RWPE1 (cell line): ENCODE data around the gene C3AR1.
"Not testable (repeated sequence)": the region's sequence is repeated elsewhere in the genome, so short reads cannot be mapped to it uniquely, and the experiment has no call there.

Source experiments
- CTCF ChIA-PET: fragments of 350-600 bp; sonication (Branson Sonifier 250); formaldehyde crosslinking; extraction: SDS; loops from one replicate; lab custom pipeline; 2021; lab: Yijun Ruan, JAX
- POLR2A ChIA-PET: fragments of 400-600 bp; formaldehyde crosslinking; extraction: SDS; loops from one replicate; lab custom pipeline; 2020; ENCODE audit warnings: antibody characterized with exemption; ENCODE audit not compliant: low non-redundant PET; lab: Yijun Ruan, JAX
- DNase-seq: peaks from one replicate; pipeline ENCODE4 v3.0.0; 2012; ENCODE audit warnings: low spot score
- H3K27ac ChIP-seq: fragments of 450-650 bp; 2 replicates; pipeline ENCODE4 v1.5.1; 2017
- TF ChIP-seq, protein P1 (sequence below): fragments of 450-650 bp; conservative IDR thresholded peaks from 2 replicates; pipeline ENCODE4 v1.5.1; 2017; ENCODE audit warnings: low read depth, mild to moderate bottlenecking

C3AR1 gene

DNA sequence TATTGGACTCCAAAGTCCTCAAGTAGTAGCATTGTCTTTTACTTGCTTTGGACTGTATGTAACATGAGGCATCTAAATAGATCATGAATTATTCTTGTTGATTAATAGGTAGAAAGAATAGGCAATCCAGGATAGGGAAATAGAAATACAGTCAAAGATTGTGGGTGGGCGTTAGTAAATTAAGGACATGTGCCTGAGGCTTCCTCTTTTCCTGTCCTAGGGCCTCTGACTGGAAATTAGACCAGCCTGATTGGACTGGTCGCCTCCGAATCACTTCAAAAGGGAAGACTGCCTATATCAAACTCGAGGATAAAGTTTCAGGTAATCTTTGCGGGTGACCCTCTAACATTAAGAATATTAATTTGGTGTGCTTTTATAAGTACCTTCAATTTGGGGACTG, 23.6 kb upstream of the C3AR1 start:
- ChIA-PET POLR2A (no interaction called here), CTCF (no interaction called here)
- DNase-seq = no peak
- H3K27ac ChIP-seq = no peak overlapping the region
- TF ChIP-seq, protein P1, sequence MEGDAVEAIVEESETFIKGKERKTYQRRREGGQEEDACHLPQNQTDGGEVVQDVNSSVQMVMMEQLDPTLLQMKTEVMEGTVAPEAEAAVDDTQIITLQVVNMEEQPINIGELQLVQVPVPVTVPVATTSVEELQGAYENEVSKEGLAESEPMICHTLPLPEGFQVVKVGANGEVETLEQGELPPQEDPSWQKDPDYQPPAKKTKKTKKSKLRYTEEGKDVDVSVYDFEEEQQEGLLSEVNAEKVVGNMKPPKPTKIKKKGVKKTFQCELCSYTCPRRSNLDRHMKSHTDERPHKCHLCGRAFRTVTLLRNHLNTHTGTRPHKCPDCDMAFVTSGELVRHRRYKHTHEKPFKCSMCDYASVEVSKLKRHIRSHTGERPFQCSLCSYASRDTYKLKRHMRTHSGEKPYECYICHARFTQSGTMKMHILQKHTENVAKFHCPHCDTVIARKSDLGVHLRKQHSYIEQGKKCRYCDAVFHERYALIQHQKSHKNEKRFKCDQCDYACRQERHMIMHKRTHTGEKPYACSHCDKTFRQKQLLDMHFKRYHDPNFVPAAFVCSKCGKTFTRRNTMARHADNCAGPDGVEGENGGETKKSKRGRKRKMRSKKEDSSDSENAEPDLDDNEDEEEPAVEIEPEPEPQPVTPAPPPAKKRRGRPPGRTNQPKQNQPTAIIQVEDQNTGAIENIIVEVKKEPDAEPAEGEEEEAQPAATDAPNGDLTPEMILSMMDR = no peak

DNA sequence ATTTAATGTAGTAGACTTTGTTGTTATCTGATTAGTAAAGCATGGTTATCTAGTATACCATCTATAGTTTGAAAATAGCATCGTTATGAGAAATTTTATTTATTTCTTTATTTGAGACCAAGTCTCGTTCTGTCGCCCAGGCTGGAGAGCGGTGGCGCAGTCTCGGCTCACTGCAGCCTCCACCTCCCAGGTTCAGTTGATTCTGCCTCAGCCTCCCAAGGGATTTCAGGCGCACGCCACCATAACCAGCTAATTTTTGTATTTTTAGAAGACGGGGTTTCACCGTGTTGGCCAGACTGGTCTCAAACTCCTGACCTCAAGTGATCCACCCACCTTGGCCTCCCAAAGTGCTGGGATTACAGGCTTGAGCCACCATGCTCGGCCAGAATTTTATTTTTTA, 23.1 kb upstream of the C3AR1 start:
- DNase-seq, H3K27ac ChIP-seq, CTCF ChIA-PET, POLR2A ChIA-PET: not testable (repeated sequence)

DNA sequence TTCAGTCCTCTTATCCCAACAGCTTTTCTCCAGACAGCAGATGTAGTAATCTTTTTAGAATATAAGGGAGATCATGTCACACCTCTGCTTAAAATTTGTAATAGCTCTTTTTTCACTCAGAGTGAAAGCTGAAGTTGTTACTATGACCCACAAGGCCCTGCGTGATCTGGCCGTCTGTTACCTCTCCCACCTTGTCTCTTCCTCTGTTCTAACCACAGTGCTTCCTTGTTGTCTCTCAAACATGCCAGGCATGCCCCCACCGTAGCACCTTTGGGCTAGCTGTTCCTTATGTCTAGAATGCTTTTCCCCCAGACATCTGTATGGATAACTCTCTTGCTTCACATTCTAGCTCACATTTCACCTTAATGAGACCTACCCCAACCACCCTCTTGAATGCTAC, 22.4 kb upstream of the C3AR1 start:
- TF ChIP-seq, protein P1 = no peak
- no peak overlapping the region for H3K27ac ChIP-seq
- CTCF ChIA-PET = no interaction called here
- no peak for DNase-seq
- POLR2A ChIA-PET = no interaction called here

DNA sequence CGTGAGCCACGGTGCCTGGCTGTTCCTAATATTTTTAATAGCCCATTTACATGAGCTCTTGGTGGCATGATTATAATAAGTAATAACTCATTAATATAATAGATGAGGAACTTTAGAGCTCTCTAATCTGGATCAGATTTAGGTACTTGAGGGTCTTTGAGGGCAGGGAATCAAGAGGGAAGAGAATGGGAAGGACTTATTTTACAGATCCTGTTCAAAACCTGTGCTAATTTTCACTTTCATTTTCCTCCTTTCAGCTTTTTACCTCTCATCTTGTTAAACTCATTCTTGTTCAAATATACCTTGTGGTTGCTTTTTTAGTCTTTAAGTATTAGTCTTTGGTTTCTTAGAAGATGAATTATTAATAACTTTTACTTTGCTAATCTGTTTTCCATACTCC, 21.5 kb upstream of the C3AR1 start:
- TF ChIP-seq, protein P1 = no peak
- no peak overlapping the region for H3K27ac ChIP-seq
- ChIA-PET CTCF (interaction anchor here (0.6 kb wide), 1 partner anchor 79 kb away, joined by 3 read pairs; no protein-coding TSS in a partner anchor), POLR2A (no interaction called here)
- no peak for DNase-seq

DNA sequence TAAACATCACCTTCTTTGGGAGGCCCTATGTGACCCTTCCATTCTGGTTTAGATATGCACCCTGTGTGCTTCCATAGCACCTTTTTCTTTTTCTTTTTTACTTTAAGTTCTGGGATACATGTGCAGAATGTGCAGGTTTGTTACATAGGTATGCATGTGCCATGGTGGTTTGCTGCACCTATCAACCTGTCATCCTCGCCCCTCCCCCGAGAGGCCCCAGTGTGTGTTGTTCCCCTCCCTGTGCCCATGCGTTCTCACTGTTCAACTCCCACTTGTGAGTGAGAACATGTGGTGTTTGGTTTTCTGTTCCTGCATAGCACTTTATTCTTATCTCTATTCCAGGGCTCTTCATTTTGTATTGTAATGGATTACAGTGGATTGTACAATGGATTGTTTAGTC, 18.2 kb upstream of the C3AR1 start:
- H3K27ac ChIP-seq, DNase-seq, POLR2A ChIA-PET, CTCF ChIA-PET: not testable (repeated sequence)

DNA sequence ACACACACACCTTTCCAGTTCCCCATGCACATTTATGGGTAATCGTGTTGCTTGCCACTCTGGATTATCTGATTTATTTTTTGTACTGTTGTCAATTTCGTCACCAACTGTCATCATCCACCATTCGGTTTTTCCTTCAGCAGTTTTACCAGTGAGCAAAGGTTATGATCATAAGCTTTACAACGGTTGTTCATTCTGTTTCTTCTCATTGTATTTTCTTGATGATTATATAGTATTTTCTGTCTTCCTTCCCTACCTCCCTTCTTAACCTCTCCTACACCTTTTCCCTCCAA, 16.6 kb upstream of the C3AR1 start:
- CTCF ChIA-PET = interaction anchor here (0.7 kb wide), 2 partner anchors 35 to 65 kb away, joined by 3 to 4 read pairs; no protein-coding TSS in a partner anchor

DNA sequence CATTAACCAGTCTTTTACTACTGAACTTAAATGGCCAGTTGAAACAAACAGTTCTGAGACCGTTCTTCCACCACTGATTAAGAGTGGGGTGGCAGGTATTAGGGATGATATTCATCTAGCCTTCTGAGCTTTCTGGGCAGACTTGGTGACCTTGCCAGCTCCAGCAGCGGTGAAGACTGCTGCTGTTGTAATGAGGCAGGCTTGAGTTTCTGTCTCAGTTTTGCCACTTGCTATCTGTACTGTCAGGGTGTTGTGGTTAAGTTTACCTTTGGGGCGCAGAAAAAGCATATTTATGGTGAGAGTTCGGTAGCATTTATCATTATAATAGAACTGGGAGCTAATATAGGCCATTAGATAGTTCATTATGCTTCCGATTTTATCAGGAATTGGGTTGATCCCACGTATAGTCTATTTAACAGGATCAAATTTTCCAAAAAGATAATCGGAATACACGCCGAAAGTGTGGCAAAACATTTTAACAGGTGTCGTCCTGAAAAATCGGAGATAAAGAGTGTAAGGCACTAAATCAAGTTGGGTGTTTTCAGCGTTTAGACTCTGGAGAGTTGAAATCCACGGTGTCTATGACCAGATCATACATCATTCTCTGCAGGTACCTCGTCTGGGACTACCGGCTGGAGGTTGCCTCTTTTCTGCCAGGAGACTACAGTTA, 15.2 kb upstream of the C3AR1 start:
- TF ChIP-seq, protein P1 = no peak
- H3K27ac ChIP-seq = peak overlapping the region; percentile 82
- CTCF ChIA-PET = interaction anchor here (0.7 kb wide), 1 partner anchor 33 kb away, joined by 3 read pairs; no protein-coding TSS in a partner anchor
- DNase-seq = no peak
- POLR2A ChIA-PET = interaction anchor here (0.6 kb wide), 1 partner anchor 174 kb away, joined by 10 read pairs; no protein-coding TSS in a partner anchor

More for the DNA sequence above, 16.6 kb upstream of the C3AR1 start:
- TF ChIP-seq, protein P1 = no peak
- peak overlapping the region; percentile 82 for H3K27ac ChIP-seq
- POLR2A ChIA-PET = no interaction called here
- no peak for DNase-seq
